Endodermal cell (in vitro differentiated cells): Measurements from ENCODE around the gene SIDT1. TPM values are rescaled to one million over a fixed set of nuclear protein-coding genes. Genes with fewer than 3 reads are reported as not detected.

ENCODE experiments used
- DNase-seq: peaks from one replicate; pipeline ENCODE4 v3.0.0-alpha.2; 2017
- H3K27ac ChIP-seq: 2 replicates; pipeline ENCODE4 v1.5.1; 2013; ENCODE audit warnings: mild to moderate bottlenecking, low read depth, low read length, moderate library complexity
- H3K27me3 ChIP-seq: 2 replicates; pipeline ENCODE4 v1.6.1; 2013; ENCODE audit warnings: mild to moderate bottlenecking, low read length, moderate library complexity; ENCODE audit not compliant: insufficient read depth, control insufficient read depth, poor library complexity, severe bottlenecking
- H3K36me3 ChIP-seq: 2 replicates; pipeline ENCODE4 v1.7.0; 2013; ENCODE audit warnings: mild to moderate bottlenecking, low read length, moderate library complexity; ENCODE audit not compliant: control insufficient read depth, insufficient read depth
- H3K4me1 ChIP-seq: one replicate; pipeline ENCODE4 v1.7.0; 2013; ENCODE audit warnings: low read length; ENCODE audit not compliant: control insufficient read depth, insufficient read depth
- H3K4me3 ChIP-seq: 2 replicates; pipeline ENCODE4 v1.5.1; 2013; ENCODE audit warnings: mild to moderate bottlenecking, low read length, moderate library complexity
- H3K9ac ChIP-seq: 2 replicates; pipeline ENCODE4 v1.6.1; 2013; ENCODE audit warnings: mild to moderate bottlenecking, low read length, moderate library complexity; ENCODE audit not compliant: poor library complexity, severe bottlenecking; ENCODE audit errors: extremely low read depth
- H3K9me3 ChIP-seq: 2 replicates; pipeline ENCODE4 v1.6.1; 2013; ENCODE audit warnings: mild to moderate bottlenecking, low read length, moderate library complexity; ENCODE audit not compliant: control insufficient read depth
- H3K27ac Mint-ChIP-seq: 2 replicates; pipeline ENCODE4 v1.8.0; 2020; ENCODE audit warnings: mixed read lengths
- H3K27me3 Mint-ChIP-seq: 2 replicates; pipeline ENCODE4 v1.8.0; 2021; ENCODE audit warnings: mild to moderate bottlenecking, mixed read lengths; ENCODE audit not compliant: insufficient read depth
- H3K36me3 Mint-ChIP-seq: 2 replicates; pipeline ENCODE4 v1.8.0; 2020; ENCODE audit warnings: low read depth, mixed read lengths
- H3K4me1 Mint-ChIP-seq: 2 replicates; pipeline ENCODE4 v1.8.0; 2020; ENCODE audit warnings: mixed read lengths
- H3K4me3 Mint-ChIP-seq: 2 replicates; pipeline ENCODE4 v1.8.0; 2020; ENCODE audit warnings: mild to moderate bottlenecking, moderate library complexity, mixed read lengths
- H3K9me3 Mint-ChIP-seq: 2 replicates; pipeline ENCODE4 v1.8.0; 2020; ENCODE audit warnings: mild to moderate bottlenecking, mixed read lengths
- WGBS, 2 experiments: methylation state at CpG; one replicate each; pipeline versions ENCODE4 v1.1.5 to v1.1.7; 2013; ENCODE audit warnings: missing lambda C conversion rate in 2 of 2, mixed read lengths in 1 of 2; ENCODE audit not compliant: insufficient coverage in 1 of 2, insufficient read length in 1 of 2; 5-methylcytosine and 5-hydroxymethylcytosine counted together
- total RNA-seq, 2 donors: library from RNA; stranded (reverse); fragmentation: NEBNext Ultra II Directional in 1 of 2; extraction: Animal tissue kit (Norgen Biotek cat#: 25700) in 1 of 2; gene quantifications; 2 replicates in 1 of 2; 3 replicates in 1 of 2; pipeline ENCODE4 v1.2.1, GENCODE V29; 2021
- TF ChIP-seq, protein P1 (sequence below): fragments of 200-600 bp; sonication (generic); conservative IDR thresholded peaks from 2 replicates; pipeline ENCODE4 v1.5.0; 2021; ENCODE audit warnings: antibody characterized with exemption, mild to moderate bottlenecking

The SIDT1 gene
- total RNA-seq, 2 donors from 2014 or later, result not detected

DNA sequence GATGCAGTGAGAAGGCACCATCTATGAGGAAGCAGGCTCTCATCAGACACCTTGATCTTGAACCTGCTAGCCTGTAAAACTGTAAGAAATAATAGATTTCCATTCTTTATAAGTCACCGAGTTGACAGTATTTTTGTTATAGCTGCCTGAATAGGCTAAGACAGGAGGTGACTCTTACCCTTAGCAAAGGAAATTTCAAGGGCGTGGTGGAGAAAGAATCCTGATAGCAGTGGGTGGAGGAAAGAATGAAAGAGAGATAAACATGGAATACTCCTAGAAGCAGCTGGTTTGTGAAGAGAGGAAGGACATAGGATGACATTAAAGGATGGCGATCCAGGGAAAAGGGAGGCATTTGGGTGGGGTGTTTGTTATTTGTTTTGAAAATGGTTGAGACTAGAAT, 41.4 kb downstream of the SIDT1 start:
- Mint-ChIP-seq H3K27ac (no peak overlapping the region), H3K9me3 (no peaks in the 10 kb centered on the region), H3K27me3 (peaks cover 5% of the 10 kb centered on the region), H3K4me3 (no peak overlapping the region), H3K4me1 (no peaks in the 10 kb centered on the region), H3K36me3 (no peaks in the 10 kb centered on the region)
- Histone ChIP-seq H3K4me3 (no peak overlapping the region), H3K36me3 (no peaks in the 10 kb centered on the region), H3K27me3 (no peaks in the 10 kb centered on the region), H3K4me1 (no peaks in the 10 kb centered on the region), H3K27ac (no peak overlapping the region), H3K9ac (no peak overlapping the region), H3K9me3 (no peaks in the 10 kb centered on the region)
- 92 to 94% methylated on average over 3 of the region's 3 CpGs for WGBS, 2 experiments
- TF ChIP-seq, protein P1, sequence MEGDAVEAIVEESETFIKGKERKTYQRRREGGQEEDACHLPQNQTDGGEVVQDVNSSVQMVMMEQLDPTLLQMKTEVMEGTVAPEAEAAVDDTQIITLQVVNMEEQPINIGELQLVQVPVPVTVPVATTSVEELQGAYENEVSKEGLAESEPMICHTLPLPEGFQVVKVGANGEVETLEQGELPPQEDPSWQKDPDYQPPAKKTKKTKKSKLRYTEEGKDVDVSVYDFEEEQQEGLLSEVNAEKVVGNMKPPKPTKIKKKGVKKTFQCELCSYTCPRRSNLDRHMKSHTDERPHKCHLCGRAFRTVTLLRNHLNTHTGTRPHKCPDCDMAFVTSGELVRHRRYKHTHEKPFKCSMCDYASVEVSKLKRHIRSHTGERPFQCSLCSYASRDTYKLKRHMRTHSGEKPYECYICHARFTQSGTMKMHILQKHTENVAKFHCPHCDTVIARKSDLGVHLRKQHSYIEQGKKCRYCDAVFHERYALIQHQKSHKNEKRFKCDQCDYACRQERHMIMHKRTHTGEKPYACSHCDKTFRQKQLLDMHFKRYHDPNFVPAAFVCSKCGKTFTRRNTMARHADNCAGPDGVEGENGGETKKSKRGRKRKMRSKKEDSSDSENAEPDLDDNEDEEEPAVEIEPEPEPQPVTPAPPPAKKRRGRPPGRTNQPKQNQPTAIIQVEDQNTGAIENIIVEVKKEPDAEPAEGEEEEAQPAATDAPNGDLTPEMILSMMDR, result no peak
- no peak for DNase-seq

DNA sequence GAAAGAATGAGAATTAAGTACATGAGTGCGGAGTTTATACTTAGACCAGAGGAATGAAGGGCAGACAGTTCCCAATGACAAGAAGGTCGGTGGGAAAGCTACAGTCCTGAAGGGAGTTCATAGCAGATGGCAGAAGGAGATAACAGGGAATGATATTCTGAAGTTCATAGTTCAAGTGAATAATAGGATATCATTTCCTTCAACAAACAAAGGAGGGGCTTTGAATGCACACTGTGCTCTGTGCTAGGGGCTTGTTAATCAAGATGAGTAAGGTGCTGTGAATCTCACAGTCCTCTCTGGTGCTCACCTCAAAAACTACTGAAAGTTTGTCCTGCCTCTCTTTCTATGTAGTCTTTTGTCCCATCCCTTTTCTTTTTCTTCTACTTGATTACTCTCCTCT, 41.9 kb downstream of the SIDT1 start:
- Histone ChIP-seq H3K36me3 (no peaks in the 10 kb centered on the region), H3K4me1 (no peaks in the 10 kb centered on the region), H3K9me3 (no peaks in the 10 kb centered on the region), H3K9ac (no peak overlapping the region), H3K27ac (no peak overlapping the region), H3K4me3 (no peak overlapping the region), H3K27me3 (no peaks in the 10 kb centered on the region)
- DNase-seq, result no peak
- no peak overlapping the region for H3K4me3 Mint-ChIP-seq
- 89 to 94% methylated on average over 2 of the region's 2 CpGs for WGBS, 2 experiments
- H3K36me3 Mint-ChIP-seq, result no peaks in the 10 kb centered on the region
- no peak overlapping the region for H3K27ac Mint-ChIP-seq
- peaks cover 5% of the 10 kb centered on the region for H3K27me3 Mint-ChIP-seq
- no peaks in the 10 kb centered on the region for H3K9me3 Mint-ChIP-seq
- H3K4me1 Mint-ChIP-seq, result no peaks in the 10 kb centered on the region
- TF ChIP-seq, protein P1, result no peak

DNA sequence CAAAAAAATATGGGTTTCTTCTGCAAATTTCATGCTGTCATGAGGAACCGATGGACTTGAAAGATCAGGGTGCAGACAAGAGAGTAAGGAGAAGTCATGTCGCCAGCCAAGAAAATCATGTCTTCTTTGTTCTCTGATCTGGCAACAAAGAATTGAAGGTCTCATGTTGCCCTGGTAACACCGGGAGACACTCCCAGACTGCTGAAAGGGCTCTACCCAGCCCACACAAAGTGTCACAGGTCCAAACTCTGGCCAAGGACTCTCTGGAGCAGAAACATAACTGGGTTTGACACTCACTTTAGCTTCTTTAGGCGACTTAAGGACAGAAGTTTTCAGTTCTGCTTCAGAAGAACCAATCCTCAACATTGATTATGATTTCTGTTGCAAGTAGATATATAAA, 42.9 kb downstream of the SIDT1 start:
- Histone ChIP-seq H3K27me3 (no peaks in the 10 kb centered on the region), H3K27ac (peak overlapping the region; percentile 26), H3K9ac (no peak overlapping the region), H3K4me3 (no peak overlapping the region), H3K36me3 (no peaks in the 10 kb centered on the region), H3K9me3 (no peaks in the 10 kb centered on the region), H3K4me1 (no peaks in the 10 kb centered on the region)
- Mint-ChIP-seq H3K9me3 (no peaks in the 10 kb centered on the region), H3K4me1 (no peaks in the 10 kb centered on the region), H3K36me3 (no peaks in the 10 kb centered on the region), H3K27ac (no peak overlapping the region), H3K27me3 (peaks cover 5% of the 10 kb centered on the region), H3K4me3 (no peak overlapping the region)
- TF ChIP-seq, protein P1, result no peak
- DNase-seq, result no peak
- 71 to 80% methylated on average over 4 of the region's 4 CpGs for whole genome bisulfite sequencing, 2 experiments
